Activated T-cell treated with anti-CD3 and anti-CD28 coated beads for 24 hours (primary cell): ENCODE results near the gene DPH7.
A peak's percentile ranks its signal among the peaks of the same experiment; 100 is the strongest.
"Not testable (repeated sequence)": the region's sequence is repeated elsewhere in the genome, so short reads cannot be mapped to it uniquely, and the experiment has no call there.

ENCODE experiments used
- DNase-seq: peaks from one replicate; pipeline ENCODE4 v3.0.0-alpha.2; 2020; ENCODE audit warnings: low read depth

Gene DPH7

DNA sequence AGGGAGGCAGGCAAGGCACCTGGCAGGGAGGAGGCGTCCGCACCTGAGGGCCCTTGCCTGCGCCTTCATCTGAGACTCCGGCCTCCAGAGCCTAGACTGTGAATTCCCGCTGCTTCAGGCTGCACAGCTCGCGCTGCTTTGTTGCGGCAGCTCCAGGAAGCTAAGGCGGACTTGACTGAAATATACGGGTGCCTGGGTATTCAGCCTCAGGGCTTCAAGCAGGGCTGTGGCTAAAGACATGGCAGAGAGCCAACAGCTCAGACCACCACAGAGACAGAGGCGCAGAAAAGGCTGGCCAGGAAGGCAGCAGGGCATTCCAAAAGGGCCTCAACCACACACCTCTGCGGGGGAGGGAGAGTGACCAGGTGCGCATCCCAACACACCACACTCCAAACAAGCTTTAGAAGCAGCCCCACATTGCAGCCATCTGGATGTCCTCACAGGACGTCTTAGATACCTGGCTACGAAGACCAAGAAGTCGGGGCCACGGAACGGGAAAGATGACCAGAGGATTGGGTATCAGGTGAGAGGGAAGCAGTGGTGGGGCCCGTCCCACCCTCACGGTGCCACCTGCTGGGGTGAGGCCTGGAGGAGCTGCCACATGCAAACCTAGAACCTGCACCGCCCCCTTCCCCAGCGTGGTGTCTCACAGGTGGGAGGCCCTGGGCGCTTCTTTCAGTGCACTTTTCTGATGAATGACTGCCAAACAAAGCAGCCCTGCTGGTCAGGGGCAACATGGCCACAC lies 1.7 kb upstream of the DPH7 start:
- DNase-seq, result no peak

DNA sequence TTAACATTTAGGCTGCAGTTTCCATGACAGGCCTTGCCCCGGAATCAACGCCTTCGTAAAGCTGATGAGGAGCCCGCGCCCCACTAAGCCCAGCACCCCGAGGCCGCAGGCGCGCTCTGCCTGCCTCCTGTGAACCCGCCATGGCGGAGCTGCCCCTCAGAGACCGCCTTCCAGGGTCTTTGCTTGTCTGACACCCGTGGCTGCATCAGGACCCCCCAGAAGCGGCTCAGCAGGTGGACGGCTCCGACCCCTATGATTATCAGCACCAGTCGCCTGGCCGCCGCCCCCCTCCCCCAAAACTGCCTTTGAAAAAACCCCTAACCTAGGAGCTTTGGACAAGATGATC lies 507 bp upstream of the DPH7 start:
- DNase-seq, result no peak

DNA sequence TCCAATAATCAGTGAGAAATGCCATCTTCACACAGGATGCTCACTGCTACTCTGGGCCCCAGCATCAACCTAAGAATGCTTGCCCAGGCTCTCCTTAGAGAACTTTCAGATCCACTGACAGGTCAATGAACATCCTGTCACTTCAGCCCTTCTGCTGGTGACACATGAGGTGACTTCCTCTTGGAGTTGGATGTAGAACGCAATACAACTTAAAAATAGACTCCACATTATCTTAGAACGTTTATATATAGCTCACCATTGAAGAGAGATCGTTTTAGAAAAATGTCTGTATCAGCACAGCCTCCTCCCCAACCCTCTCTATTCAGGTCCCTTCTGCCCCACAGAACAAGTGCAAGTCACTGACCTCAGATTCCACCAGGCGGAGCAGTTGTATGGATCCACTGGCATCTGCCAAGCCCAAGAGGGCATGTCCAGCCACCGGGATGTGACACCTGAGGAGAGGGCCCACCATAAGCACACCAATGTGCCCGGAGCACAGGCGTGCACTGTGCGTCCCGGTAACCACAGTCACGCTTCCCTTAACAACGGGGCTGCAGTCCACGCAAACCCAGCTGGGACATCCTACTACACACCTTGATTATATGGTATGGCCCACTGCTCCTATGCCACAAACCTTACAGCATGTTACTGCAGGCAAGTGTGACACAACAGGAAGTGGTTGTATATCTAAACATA lies 2.9 kb downstream of the DPH7 start:
- DNase-seq, result no peak

DNA sequence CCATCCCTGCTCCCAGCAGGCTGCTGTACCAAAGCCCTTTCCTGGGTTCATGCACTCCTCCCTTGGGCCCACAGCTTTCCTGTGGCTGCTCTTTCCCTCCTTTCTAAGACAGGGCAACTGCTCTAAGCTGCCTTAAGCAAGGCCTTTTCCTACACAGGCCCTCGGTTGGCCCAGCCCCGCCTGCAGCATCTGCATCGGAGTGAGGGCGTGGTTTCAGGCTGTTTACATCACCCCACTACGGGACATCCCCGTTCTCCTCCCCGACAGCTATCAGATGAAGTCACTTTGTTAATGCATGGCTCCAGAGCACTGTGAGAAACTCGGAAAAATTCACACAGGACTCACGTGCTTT lies 3.4 kb downstream of the DPH7 start:
- no peak for DNase-seq

DNA sequence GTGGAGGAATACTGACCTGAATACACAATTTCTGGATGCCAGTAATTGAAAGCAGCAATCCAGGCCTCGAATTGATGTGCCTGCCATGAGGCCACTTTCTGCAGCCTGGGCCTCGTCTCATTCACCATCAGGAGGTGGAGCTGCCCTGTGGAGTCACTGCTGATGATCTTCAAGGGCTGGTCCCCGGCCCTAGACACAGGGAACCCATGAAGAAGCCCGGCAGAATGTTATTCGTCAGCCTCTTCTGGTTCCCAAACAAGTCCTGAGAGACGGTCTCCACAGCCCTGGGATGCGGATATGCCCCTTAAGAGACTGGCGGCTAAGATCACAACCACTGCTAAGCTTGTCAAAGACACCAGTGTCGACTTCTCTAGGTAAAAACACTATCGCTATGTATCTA lies 4.5 kb downstream of the DPH7 start:
- no peak for DNase-seq

DNA sequence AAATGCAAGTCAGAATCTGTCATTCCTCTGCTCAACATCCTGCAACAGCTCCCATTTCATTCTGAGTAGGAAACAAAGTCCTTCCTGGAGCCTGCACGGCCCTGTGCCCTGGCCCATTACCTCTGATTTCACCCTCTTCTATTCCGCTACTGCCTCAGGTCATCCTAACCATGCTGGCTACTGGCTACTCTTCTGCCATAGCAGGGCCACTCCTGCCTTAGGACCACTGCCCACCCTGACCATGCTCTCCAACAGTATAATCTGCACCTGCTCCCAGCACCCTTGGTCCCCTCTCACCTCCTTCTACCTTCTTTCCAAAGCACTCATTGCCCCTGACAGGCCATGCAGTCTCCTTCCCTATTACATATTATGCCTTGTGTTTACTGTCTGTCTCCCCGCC lies 8.2 kb downstream of the DPH7 start:
- no peak for DNase-seq

DNA sequence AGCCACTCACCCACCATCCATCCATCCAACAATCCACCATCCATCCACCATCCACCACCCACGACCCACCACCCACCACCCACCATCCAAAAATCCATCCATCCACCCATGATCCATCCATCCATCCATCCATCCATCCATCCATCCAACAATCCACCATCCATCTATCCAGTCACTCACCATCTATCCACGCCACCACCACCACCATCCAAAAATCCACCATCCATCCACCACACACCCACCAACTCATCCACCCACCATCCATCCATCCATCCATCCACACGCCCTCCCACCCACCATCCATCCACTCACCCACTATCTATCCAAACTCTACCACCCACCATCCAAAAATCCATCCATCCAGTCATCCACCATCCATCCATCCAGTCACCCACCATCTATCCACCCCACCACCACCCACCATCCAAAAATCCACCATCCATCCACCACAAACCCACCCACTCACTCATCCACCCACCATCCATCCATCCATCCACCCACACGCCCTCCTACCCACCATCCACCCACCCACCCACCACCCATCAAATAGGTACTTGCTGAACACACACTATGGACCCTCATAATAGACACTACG lies 9.0 kb downstream of the DPH7 start:
- DNase-seq, result no peak

DNA sequence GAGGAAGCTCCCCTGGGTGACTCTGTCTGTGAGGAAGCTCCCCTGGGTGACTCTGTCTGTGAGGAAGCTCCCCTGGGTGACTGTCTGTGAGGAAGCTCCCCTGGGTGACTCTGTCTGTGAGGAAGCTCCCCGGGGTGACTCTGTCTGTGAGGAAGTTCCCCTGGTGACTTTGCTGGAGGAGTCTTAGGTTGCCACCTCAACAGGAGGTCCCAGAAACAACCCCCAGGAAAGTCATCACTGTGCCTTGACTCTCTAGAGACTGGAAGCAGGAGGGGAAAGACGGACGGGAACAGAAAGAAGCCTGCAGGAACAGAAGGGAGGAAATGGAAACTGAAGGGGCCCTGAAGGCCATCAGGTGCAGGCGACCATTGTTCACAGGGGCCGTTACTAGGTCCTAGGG lies 10.3 kb downstream of the DPH7 start:
- DNase-seq, result not testable (repeated sequence)

DNA sequence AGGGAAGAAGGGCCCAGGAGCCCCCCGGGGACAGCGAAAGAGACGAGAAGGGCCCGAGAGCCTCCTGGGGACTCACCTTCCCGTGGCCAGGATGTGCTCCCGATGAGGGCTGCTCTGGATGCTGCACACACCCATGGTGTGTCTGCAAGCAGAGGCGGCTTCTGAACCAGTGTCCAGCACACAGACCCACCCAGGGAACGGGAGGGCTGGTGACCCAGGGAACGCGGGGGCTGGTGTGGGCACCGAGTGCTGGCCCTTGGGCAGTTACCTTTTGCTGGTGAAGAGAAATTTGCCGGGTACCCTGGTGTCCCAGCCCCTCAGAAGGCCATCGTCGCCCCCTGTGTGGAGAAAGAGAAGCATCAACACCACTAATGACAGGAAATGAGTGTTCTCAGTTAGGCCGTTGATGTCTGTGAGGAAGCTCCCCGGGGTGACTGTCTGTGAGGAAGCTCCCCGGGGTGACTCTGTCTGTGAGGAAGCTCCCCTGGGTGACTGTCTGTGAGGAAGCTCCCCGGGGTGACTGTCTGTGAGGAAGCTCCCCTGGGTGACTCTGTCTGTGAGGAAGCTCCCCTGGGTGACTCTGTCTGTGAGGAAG lies 13.8 kb downstream of the DPH7 start:
- DNase-seq, result no peak

DNA sequence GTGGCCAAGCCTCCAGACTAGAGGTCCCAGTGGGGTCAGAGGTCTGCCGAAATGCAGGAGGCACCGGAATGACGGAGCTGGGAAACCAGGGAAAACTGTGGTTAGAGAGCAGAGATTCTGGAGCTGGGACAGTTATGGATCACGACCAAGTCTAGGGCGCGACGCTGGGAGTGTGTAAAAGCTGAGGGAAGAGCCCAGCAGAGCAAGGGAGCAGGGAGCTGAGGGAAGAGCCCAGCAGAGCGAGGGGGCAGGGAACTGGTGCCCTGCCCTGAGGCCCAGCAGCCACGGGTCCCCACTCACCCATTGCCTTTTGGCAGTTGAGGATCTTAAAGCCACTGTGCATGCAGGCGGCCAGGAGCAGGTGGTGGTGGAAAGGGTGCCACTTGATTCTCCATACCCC lies 14.6 kb downstream of the DPH7 start:
- DNase-seq, result no peak

DNA sequence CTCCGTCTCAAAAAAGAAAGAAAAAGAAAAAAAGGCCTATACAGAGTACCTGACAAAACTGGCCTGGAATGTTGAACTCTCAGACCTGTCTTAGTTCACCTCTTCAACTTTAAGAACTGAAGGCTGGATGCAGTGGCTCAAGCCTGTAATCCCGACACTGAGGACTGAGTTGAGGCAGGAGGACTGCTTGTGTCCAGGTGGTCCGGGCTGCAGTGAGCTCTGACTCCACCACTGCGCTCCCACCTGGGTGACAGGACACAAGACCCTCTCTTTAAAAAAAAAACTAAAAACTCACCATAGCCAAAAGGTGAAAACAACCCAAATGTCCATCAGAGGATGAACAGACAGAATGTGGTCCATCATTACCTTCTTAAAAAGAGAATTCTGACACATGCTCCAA lies 20.6 kb downstream of the DPH7 start:
- no peak for DNase-seq

DNA sequence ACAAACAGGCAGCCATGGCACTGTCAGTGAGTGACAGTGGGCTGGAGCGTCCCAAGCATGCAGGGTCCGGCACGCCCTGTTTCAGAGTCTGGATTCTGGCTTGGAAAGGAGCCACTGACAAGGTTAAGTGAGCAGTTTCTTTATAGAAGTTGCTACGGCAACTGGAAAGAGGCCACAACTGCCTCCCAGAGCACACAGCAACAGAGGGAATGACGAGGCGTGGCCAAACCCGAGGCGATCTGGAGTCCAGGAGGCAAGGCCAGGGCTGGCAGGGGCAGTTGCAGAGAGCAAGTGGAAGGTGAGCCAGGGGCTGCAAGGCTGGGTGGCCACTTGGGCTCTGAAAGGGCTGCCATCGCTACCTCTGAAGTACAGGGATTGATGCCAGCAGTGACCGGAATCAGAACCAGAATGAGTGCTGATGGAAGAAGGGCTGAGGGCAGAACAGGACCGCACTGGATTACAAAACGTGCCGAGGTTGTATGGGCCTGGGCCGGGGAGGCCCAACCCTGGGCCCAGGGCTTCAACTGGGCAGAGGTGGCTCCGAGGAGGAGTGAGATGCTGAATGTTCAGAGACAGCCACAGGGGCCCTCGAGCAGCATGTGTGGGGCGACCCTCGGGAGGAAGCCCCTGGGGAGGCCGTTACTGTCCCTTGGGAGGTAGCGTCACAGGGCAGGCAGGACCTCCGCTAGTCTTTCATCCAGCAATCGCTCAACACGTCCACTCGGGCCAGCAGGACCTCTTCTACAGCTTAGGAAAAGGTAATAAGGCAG lies 22.5 kb downstream of the DPH7 start:
- DNase-seq, result no peak

DNA sequence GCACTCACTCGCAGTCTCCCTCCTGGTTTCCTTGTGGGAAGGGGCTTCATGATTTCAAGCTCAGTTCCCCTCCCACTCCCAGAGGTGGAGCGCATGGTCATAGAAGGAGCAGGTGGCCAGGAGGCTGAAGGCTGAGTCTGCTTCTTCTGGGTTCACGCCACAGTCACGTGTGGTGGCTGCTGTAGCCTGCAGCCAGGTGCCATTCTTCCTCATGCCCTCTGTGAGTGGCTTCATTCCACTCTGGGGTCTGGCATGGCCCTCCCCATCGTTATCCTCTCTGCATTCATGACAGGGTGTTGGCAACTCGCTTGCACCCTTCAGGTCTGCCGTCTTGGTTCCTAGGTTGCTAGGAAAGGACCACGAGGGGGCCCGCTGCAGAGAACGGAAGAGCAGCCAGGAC lies 23.5 kb downstream of the DPH7 start:
- no peak for DNase-seq

DNA sequence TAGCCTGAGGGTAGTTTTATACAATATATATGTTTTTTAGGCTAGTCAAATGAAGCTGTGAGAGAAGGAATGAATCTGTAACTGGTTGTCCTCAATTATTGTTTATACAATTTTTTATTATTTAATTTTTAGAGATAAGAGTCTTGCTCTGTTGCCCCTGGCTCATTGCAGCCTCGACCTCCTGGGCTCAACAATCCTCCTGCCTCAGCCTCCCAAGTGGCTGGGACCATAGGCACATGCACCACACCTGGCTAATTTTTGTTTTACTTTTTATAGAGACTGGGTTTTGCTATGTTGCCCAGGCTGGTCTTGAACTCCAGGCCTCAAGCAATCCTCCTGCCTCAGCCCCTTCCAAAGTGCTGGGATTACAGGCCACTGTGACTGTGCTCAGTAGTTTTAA lies 24.4 kb downstream of the DPH7 start:
- no peak for DNase-seq

DNA sequence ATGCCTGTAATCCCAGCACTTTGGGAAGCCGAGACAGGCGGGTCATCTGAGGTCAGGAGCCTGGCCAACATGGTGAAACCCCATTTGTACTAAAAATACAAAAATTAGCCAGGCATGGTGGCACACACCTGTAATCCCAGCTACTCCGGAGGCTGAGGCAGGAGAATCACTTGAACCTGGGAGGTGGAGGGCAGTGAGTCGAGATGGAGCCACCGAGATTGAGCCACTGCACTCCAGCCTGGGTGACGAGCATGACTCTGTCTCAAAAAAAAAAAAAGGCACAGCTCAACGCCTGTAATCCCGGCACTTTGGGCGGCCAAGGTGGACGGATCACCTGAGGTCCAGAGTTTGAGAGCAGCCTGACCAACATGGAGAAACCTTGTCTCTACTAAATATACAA lies 25.1 kb downstream of the DPH7 start:
- not testable (repeated sequence) for DNase-seq

DNA sequence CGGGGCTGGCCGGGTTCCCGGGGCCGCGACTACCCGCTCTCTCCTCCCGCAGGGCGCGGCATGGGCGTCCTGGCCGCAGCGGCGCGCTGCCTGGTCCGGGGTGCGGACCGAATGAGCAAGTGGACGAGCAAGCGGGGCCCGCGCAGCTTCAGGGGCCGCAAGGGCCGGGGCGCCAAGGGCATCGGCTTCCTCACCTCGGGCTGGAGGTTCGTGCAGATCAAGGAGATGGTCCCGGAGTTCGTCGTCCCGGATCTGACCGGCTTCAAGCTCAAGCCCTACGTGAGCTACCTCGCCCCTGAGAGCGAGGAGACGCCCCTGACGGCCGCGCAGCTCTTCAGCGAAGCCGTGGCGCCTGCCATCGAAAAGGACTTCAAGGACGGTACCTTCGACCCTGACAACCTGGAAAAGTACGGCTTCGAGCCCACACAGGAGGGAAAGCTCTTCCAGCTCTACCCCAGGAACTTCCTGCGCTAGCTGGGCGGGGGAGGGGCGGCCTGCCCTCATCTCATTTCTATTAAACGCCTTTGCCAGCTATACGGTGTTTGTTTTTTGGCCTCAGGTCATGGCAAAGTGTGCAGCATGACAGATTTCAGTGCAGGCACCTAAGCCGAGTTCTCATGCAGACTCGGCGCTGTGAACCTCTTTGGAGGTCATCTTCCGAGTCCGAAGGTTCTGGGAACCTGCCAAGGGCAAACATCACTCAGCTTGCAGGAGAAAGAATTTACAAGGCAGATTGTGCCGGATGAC lies 26.5 kb downstream of the DPH7 start:
- DNase-seq, result no peak

DNA sequence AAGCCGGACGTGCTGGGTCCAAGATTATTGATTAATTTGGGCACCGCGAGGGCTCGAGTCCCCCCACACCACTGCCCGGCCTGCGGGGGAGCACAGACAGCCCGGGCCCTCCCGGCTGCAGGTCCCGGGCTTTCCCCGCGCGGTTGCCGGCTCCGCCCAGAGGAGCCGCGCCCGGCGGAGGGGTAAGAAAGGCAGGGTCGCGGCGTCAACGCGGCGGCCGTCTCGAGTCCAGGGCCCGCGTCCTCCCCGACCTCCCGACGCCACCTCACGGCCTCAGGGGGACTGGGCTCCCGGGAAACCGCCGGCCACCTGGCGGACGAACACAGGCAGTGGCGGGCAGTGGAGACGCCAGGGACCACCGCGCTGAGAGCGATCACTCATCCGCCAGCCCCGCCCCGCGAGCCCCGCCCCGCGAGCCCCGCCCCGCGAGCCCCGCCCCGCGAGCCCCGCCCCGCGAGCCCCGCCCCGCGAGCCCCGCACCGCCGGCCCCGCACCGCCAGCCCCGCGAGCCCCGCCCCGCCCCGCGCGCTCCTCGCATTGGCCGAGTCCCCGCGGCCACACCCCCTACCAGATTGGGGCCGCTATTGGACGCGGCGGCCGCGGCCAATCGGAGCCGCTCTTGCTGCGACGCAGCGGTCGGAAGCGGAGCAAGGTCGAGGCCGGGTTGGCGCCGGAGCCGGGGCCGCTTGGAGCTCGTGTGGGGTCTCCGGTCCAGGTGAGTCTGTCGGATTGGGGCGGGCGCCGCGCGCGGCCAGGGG lies 27.3 kb downstream of the DPH7 start, which contains the start of gene MRPL41:
Gene MRPL41, plus strand, starts transcription at position 616 of the 758 bp plus-strand sequence. CDS start 203 bp downstream, outside the sequence.
- peak; percentile 85 for DNase-seq

DNA sequence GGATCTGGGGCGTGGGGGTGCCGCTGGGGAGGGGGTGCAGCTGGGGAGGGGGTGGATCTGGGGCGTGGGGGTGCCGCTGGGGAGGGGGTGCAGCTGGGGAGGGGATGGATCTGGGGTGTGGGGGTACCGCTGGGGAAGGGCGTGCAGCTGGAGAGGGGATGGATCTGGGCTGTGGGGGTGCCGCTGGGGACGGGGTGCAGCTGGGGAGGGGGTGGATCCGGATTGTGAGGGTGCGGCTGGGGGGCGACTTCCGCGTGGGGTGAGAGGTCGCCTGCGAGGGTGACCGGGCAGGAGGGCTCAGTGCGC lies 27.8 kb downstream of the DPH7 start:
- not testable (repeated sequence) for DNase-seq

DNA sequence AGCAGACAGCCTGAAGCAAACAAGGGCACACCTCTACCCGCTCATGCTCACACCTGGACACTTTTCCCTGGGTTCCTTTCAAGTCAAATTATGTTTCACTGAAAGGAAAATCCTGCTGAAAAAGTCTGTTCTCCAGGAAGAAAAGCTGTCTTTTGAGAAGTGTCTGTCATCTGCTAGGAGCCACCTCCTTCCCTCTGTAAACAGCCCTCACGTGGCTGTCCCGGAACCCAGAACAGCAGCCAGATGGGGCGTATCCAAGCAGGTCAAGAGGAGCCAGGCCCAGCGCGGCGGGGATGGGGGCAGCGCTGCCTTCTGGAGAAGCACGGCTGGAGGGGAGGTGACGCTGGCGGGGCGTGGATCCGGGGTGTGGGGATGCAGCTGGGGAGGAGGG lies 28.5 kb downstream of the DPH7 start, which contains the start of gene PNPLA7:
Gene PNPLA7, minus strand, starts transcription at position 172 of the 391 bp plus-strand sequence. CDS start 205 bp downstream, outside the sequence.
- DNase-seq, result peak; percentile 26

DNA sequence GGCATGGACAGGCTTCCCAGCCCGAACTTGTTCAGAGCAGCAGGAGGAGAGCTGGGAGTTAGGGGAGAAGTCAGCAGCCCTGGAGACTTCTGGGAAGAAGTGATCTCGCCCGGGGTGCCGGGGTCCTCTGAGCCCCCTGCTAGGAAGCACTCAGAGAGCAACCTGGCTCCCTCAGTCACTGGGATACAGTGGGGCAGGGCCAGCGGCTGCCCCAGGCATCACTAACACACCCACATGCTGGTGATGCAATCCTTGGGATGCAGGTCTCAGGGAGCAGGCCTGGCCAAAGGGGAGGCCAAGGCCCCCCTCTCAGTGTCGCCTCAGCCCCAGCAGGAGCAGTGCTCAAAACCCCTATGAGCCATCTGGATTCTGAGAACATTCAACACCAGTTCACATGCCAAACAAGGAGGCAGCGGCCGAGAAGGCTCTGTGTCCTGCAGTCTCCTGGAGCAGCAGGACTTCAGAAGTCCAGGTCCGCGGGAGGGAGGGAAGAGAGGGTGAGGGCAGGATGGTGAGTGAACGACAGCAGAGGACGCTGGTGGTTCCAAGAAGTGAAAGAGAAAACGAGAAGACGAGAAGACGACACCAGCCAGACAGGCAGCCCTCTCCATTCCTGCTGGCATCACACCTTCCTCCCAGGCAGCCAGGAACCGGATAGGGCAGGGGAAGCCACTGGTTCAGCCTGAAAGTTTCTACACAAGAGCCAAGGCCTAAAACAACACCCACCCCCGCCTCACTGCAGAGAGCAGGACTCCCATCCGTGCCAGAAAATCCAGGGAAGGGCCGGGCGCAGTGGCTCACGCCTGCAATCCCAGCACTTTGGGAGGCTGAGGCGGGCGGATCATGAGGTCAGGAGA lies 30.8 kb downstream of the DPH7 start:
- no peak for DNase-seq
